Measurements from ENCODE around the gene ROBO1. TPM values are rescaled to one million over a fixed set of nuclear protein-coding genes. Genes with fewer than 3 reads are reported as not detected.

ROBO1 gene
- total and polyA plus RNA-seq, 2 of the 13 experiments (the other 11 are each of a cell fraction or from before 2014, with no cell fraction given): 52.2 to 71.0 TPM

DNA sequence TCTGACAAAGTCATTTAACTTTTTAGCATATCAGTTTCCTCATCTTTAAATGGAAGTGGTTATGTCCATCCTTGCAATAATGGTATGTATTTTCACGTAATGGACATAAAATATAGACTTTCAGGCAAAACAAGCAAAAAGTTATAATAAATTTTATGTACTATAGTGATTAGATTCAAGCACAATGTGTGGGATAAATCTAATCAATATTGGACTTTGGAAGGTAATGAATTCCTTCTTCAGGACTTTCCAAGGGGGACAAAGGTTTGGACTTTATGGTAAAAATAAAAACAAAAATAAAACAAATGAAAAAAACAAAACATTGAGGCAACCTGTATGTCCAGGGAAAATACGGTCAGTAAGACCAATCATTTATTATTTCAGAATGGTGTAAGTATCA lies 357.7 kb downstream of the ROBO1 start (continued):
- TF ChIP-seq, protein P1, sequence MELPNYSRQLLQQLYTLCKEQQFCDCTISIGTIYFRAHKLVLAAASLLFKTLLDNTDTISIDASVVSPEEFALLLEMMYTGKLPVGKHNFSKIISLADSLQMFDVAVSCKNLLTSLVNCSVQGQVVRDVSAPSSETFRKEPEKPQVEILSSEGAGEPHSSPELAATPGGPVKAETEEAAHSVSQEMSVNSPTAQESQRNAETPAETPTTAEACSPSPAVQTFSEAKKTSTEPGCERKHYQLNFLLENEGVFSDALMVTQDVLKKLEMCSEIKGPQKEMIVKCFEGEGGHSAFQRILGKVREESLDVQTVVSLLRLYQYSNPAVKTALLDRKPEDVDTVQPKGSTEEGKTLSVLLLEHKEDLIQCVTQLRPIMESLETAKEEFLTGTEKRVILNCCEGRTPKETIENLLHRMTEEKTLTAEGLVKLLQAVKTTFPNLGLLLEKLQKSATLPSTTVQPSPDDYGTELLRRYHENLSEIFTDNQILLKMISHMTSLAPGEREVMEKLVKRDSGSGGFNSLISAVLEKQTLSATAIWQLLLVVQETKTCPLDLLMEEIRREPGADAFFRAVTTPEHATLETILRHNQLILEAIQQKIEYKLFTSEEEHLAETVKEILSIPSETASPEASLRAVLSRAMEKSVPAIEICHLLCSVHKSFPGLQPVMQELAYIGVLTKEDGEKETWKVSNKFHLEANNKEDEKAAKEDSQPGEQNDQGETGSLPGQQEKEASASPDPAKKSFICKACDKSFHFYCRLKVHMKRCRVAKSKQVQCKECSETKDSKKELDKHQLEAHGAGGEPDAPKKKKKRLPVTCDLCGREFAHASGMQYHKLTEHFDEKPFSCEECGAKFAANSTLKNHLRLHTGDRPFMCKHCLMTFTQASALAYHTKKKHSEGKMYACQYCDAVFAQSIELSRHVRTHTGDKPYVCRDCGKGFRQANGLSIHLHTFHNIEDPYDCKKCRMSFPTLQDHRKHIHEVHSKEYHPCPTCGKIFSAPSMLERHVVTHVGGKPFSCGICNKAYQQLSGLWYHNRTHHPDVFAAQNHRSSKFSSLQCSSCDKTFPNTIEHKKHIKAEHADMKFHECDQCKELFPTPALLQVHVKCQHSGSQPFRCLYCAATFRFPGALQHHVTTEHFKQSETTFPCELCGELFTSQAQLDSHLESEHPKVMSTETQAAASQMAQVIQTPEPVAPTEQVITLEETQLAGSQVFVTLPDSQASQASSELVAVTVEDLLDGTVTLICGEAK (IDR thresholded peaks at IDR 0.05): no peak
- TF ChIP-seq, protein P1 (CRISPR knock-in tag; IDR thresholded peaks at IDR 0.05): no peak
- no peak for TF ChIP-seq ZNF607 (CRISPR knock-in tag; IDR thresholded peaks at IDR 0.05; ENCODE audit: borderline replicate concordance)
- TF ChIP-seq ZSCAN12 (CRISPR knock-in tag; IDR thresholded peaks at IDR 0.05): no peak

DNA sequence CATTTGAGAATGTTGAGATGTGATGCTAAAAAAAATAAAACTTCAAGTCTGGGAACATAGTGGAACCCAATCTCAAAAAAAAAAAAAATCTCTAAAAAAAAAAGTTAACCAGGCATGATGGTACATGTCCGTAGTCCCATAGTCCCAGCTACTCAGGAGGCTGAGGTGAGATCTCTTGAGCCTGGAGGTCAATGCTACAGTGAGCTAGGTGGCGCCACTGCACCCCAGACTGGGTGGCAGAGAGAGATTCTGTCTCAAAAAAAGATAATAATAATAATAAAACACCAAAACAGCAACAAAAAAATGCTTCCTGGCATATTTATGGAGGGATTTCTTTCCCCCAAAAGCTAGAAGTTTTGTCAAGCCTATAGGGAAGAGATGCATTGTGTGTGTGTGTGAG lies 361.6 kb downstream of the ROBO1 start:
- POLR2A ChIA-PET: no interaction called here
- Histone ChIP-seq H4K20me1 (ENCODE audit: insufficient read depth, low read length) (no peaks in the 10 kb centered on the region), H2AFZ (ENCODE audit: low read length) (no peak overlapping the region), H3K4me3 (replicated peaks in 1 of 3; ENCODE audit: insufficient read depth in 1 of 3, low read depth in 2 of 3, low read length in 3 of 3) (no peak overlapping the region), H3K27ac (ENCODE audit: extremely low read length, insufficient read depth, low read length) (no peak overlapping the region), H3K27me3 (ENCODE audit: control insufficient read depth in 1 of 2, insufficient read depth in 2 of 2, low read length in 2 of 2) (no peaks in the 10 kb centered on the region), H3K4me2 (ENCODE audit: low read depth, low read length) (no peak overlapping the region), H3K9me3 (ENCODE audit: low read length) (no peaks in the 10 kb centered on the region), H3K79me2 (ENCODE audit: insufficient read depth, low read length) (no peaks in the 10 kb centered on the region), H3K4me1 (ENCODE audit: insufficient read depth, low read length) (0 out of 2 replicates have a peak, but pooled peaks cover 5% of the 10 kb centered on the region), H3K36me3 (replicated peaks in 1 of 2; ENCODE audit: control insufficient read depth in 1 of 2, insufficient read depth in 2 of 2, low read length in 2 of 2) (no peaks in the 10 kb centered on the region), H3K9ac (ENCODE audit: insufficient read depth, low read depth, low read length) (no peak overlapping the region)
- CTCF ChIA-PET (ENCODE audit: low intra/inter-chr PET ratio, low total read pairs): no interaction called here
- no peak for ATAC-seq
- no TSS peak for BruUV-seq (replicated peaks)
- no peak for DNase-seq (ENCODE audit: low spot score)
- no peak for FAIRE-seq
- WGBS (ENCODE audit: low lambda C conversion rate): 2% methylated on average over 2 of the region's 2 CpGs
- intact Hi-C loops (cut with micrococcal nuclease; ENCODE audit: unreplicated experiment): no loop called here
- in situ Hi-C loops (cut with HindIII; ENCODE audit: extremely low pct_ligation_motif_present, low pct_unique_long_range_greater_than_20kb): no loop called here
- TF ChIP-seq GABPA (IDR thresholded peaks at IDR 0.05; ENCODE audit: low read depth, low read length): no peak
- TF ChIP-seq GABPA (CRISPR knock-in tag; IDR thresholded peaks at IDR 0.05; ENCODE audit: low read depth): no peak
- TF ChIP-seq POLR2A (IDR thresholded peaks at IDR 0.05; ENCODE audit: insufficient read depth in 1 of 2, low read depth in 2 of 2, low read length in 2 of 2): no peak
- no peak for TF ChIP-seq PHF5A (CRISPR knock-in tag; IDR thresholded peaks at IDR 0.05; ENCODE audit: low read depth, unreplicated experiment)
- no peak for TF ChIP-seq ZNF337 (CRISPR knock-in tag; IDR thresholded peaks at IDR 0.05; ENCODE audit: borderline replicate concordance, low read depth)
- TF ChIP-seq HHEX (CRISPR knock-in tag; IDR thresholded peaks at IDR 0.05): no peak
- no peak for TF ChIP-seq FLYWCH1 (CRISPR knock-in tag; IDR thresholded peaks at IDR 0.05)
- TF ChIP-seq ZNF234 (CRISPR knock-in tag; conservative IDR thresholded peaks at IDR 0.05): no peak
- TF ChIP-seq, protein P2, sequence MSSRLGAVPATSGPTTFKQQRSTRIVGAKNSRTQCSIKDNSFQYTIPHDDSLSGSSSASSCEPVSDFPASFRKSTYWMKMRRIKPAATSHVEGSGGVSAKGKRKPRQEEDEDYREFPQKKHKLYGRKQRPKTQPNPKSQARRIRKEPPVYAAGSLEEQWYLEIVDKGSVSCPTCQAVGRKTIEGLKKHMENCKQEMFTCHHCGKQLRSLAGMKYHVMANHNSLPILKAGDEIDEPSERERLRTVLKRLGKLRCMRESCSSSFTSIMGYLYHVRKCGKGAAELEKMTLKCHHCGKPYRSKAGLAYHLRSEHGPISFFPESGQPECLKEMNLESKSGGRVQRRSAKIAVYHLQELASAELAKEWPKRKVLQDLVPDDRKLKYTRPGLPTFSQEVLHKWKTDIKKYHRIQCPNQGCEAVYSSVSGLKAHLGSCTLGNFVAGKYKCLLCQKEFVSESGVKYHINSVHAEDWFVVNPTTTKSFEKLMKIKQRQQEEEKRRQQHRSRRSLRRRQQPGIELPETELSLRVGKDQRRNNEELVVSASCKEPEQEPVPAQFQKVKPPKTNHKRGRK (CRISPR knock-in tag; IDR thresholded peaks at IDR 0.05): no peak
- no peak for TF ChIP-seq MXD4 (CRISPR knock-in tag; IDR thresholded peaks at IDR 0.05)
- TF ChIP-seq SP5 (CRISPR knock-in tag; IDR thresholded peaks at IDR 0.05; ENCODE audit: borderline replicate concordance, low read depth): no peak
- TF ChIP-seq REL (CRISPR knock-in tag; conservative IDR thresholded peaks at IDR 0.05): no peak
